ENCODE results near the gene HOXB4.

DNA sequence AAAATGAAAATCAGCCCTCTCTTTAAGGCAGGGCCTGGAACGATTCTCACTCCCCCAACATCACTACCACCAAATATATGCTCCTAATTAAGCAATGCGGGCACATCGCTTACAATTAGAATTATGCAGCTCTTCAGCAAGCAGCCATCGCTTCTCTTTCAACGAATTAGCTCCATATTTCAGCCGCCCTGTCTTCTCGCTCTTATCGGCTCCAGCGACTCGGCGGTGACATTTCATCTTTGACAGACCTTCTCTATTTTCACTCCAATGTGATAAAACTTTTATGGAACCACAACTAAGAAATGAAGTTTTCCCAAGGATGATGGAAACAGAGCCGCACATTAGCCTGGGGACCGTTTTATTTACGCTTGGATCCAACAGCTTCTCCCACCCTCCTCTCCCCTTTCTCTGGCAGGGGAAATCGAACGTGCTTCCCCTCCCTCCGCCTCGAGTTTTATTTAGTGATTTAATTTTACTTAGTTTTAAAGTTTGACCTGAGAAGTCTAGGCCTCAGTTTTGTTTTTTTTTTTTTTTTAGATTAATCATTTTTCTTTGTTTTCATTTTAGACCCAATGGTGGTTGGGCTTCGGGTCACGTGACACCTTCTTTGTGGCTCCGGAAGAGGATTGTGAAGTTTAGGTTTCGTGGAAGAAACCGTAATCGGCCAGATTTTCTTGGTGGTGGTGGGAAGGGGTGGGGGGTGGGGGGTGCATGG, 30.2 kb downstream of the HOXB4 start:
- TF ChIP-seq, protein P1, sequence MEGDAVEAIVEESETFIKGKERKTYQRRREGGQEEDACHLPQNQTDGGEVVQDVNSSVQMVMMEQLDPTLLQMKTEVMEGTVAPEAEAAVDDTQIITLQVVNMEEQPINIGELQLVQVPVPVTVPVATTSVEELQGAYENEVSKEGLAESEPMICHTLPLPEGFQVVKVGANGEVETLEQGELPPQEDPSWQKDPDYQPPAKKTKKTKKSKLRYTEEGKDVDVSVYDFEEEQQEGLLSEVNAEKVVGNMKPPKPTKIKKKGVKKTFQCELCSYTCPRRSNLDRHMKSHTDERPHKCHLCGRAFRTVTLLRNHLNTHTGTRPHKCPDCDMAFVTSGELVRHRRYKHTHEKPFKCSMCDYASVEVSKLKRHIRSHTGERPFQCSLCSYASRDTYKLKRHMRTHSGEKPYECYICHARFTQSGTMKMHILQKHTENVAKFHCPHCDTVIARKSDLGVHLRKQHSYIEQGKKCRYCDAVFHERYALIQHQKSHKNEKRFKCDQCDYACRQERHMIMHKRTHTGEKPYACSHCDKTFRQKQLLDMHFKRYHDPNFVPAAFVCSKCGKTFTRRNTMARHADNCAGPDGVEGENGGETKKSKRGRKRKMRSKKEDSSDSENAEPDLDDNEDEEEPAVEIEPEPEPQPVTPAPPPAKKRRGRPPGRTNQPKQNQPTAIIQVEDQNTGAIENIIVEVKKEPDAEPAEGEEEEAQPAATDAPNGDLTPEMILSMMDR (IDR thresholded peaks at IDR 0.05), result no peak
- TF ChIP-seq, protein P2, sequence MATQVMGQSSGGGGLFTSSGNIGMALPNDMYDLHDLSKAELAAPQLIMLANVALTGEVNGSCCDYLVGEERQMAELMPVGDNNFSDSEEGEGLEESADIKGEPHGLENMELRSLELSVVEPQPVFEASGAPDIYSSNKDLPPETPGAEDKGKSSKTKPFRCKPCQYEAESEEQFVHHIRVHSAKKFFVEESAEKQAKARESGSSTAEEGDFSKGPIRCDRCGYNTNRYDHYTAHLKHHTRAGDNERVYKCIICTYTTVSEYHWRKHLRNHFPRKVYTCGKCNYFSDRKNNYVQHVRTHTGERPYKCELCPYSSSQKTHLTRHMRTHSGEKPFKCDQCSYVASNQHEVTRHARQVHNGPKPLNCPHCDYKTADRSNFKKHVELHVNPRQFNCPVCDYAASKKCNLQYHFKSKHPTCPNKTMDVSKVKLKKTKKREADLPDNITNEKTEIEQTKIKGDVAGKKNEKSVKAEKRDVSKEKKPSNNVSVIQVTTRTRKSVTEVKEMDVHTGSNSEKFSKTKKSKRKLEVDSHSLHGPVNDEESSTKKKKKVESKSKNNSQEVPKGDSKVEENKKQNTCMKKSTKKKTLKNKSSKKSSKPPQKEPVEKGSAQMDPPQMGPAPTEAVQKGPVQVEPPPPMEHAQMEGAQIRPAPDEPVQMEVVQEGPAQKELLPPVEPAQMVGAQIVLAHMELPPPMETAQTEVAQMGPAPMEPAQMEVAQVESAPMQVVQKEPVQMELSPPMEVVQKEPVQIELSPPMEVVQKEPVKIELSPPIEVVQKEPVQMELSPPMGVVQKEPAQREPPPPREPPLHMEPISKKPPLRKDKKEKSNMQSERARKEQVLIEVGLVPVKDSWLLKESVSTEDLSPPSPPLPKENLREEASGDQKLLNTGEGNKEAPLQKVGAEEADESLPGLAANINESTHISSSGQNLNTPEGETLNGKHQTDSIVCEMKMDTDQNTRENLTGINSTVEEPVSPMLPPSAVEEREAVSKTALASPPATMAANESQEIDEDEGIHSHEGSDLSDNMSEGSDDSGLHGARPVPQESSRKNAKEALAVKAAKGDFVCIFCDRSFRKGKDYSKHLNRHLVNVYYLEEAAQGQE (IDR thresholded peaks at IDR 0.05; ENCODE audit: insufficient read depth in 1 of 2, low read depth in 2 of 2, low read length in 1 of 2), result no peak

All from Panc1 (cell line).